ENCODE results near the gene COBLL1.
"Not testable (repeated sequence)": the region's sequence is repeated elsewhere in the genome, so short reads cannot be mapped to it uniquely, and the experiment has no call there.

The COBLL1 gene

GRCh38 chr2:164841719-164842623, at the start of gene COBLL1:
TSS of gene COBLL1 (minus strand) at chr2:164841823. CDS start at chr2:164841196, 627 bp downstream.
- DNase-seq (ENCODE audit: low spot score), result peak; percentile 65

GRCh38 chr2:164890544-164890943, 48.9 kb upstream of the COBLL1 start:
- no peak for DNase-seq (ENCODE audit: low spot score)

- no peak for DNase-seq (ENCODE audit: low spot score)
Observed at GRCh38 chr2:164888592-164888991, 47.0 kb upstream of the COBLL1 start.

GRCh38 chr2:164887434-164888144, 46.0 kb upstream of the COBLL1 start:
- no peak for DNase-seq (ENCODE audit: low spot score)

- DNase-seq (ENCODE audit: low spot score), result no peak
Observed at GRCh38 chr2:164882276-164882675, 40.7 kb upstream of the COBLL1 start.

- no peak for DNase-seq (ENCODE audit: low spot score)
Observed at GRCh38 chr2:164881524-164881923, 39.9 kb upstream of the COBLL1 start.

- DNase-seq (ENCODE audit: low spot score), result no peak
Observed at GRCh38 chr2:164879901-164880535, 38.4 kb upstream of the COBLL1 start.

GRCh38 chr2:164877927-164878326, 36.3 kb upstream of the COBLL1 start:
- DNase-seq (ENCODE audit: low spot score), result no peak

- DNase-seq (ENCODE audit: low spot score), result no peak
Observed at GRCh38 chr2:164877169-164877568, 35.5 kb upstream of the COBLL1 start.

- no peak for DNase-seq (ENCODE audit: low spot score)
Observed at GRCh38 chr2:164875334-164876205, 33.9 kb upstream of the COBLL1 start.

GRCh38 chr2:164873210-164873908, 31.7 kb upstream of the COBLL1 start:
- no peak for DNase-seq (ENCODE audit: low spot score)

GRCh38 chr2:164871404-164871803, 29.8 kb upstream of the COBLL1 start:
- DNase-seq (ENCODE audit: low spot score), result no peak

- DNase-seq (ENCODE audit: low spot score), result no peak
Observed at GRCh38 chr2:164869420-164869772, 27.8 kb upstream of the COBLL1 start.

GRCh38 chr2:164868563-164869419, 27.2 kb upstream of the COBLL1 start:
- DNase-seq (ENCODE audit: low spot score), result no peak

GRCh38 chr2:164867779-164868397, 26.3 kb upstream of the COBLL1 start:
- no peak for DNase-seq (ENCODE audit: low spot score)

- DNase-seq (ENCODE audit: low spot score), result not testable (repeated sequence)
Observed at GRCh38 chr2:164866381-164866780, 24.8 kb upstream of the COBLL1 start.

- no peak for DNase-seq (ENCODE audit: low spot score)
Observed at GRCh38 chr2:164860694-164861042, 19.0 kb upstream of the COBLL1 start.

- not testable (repeated sequence) for DNase-seq (ENCODE audit: low spot score)
Observed at GRCh38 chr2:164859906-164860693, 18.5 kb upstream of the COBLL1 start.

- DNase-seq (ENCODE audit: low spot score), result no peak
Observed at GRCh38 chr2:164859251-164859818, 17.7 kb upstream of the COBLL1 start.
